HepG2 (cell line): ENCODE results near the gene RPS6KA2. TPM values are rescaled to one million over a fixed set of nuclear protein-coding genes. Genes with fewer than 3 reads are reported as not detected.

ENCODE experiments used
- ATAC-seq: fragments of 200-7000 bp; cut with Tn5 transposase; 3 replicates; pipeline ENCODE4 v1.9.1; 2020; ENCODE audit warnings: mild to moderate bottlenecking, moderate library complexity
- BruUV-seq: library from RNA; stranded (reverse); fragments of 400-500 nt; replicated peaks from 2 replicates; lab custom pipeline; 2021; lab: Mats Ljungman, UMichigan
- CTCF ChIA-PET: fragments of 300-600 bp; formaldehyde crosslinking; extraction: SDS; loops from one replicate; lab custom pipeline; 2021; ENCODE audit warnings: low total read pairs, inconsistent platforms, low intra/inter-chr PET ratio; lab: Yijun Ruan, JAX
- POLR2A ChIA-PET: fragments of 350-600 bp; sonication (Branson Sonifier 250); formaldehyde crosslinking; loops from one replicate; lab custom pipeline; 2020; ENCODE audit warnings: antibody characterized with exemption, inconsistent platforms; lab: Yijun Ruan, JAX
- DNase-seq: peaks from one replicate; pipeline ENCODE4 v3.0.0-alpha.2; 2015; ENCODE audit warnings: low spot score
- FAIRE-seq: peaks from 3 replicates; lab custom pipeline; 2011; peaks lifted over from hg19 to GRCh38; lab: Jason Lieb, UNC
- H2AFZ ChIP-seq: one replicate; pipeline ENCODE4 v1.6.1; 2011; ENCODE audit warnings: low read length, inconsistent platforms
- H3K27ac ChIP-seq: fragments of 300-600 bp; 3 replicates; pipeline ENCODE4 v1.8.0; 2011; ENCODE audit warnings: mixed run types, mild to moderate bottlenecking, mixed read lengths, low read length, inconsistent platforms; ENCODE audit not compliant: insufficient read depth; ENCODE audit errors: extremely low read length
- H3K27me3 ChIP-seq, 2 experiments: fragments of 200-600 bp in 1 of 2; 2 replicates in 1 of 2; 3 replicates in 1 of 2; pipeline versions ENCODE4 v1.6.0 to v1.8.0; 2011; ENCODE audit warnings: low read length in 2 of 2, mild to moderate bottlenecking in 2 of 2, moderate library complexity in 2 of 2, inconsistent platforms in 1 of 2; ENCODE audit not compliant: insufficient read depth in 2 of 2, control insufficient read depth in 1 of 2
- H3K36me3 ChIP-seq, 2 experiments: fragments of 200-600 bp in 1 of 2; replicated peaks in 1 of 2; 2 replicates in 1 of 2; 3 replicates in 1 of 2; pipeline versions ENCODE4 v1.5.1 to v1.8.0; 2011; ENCODE audit warnings: low read length in 2 of 2, inconsistent platforms in 1 of 2; ENCODE audit not compliant: insufficient read depth in 2 of 2, control insufficient read depth in 1 of 2
- H3K4me1 ChIP-seq: 2 replicates; pipeline ENCODE4 v1.5.1; 2012; ENCODE audit warnings: low read length, inconsistent platforms; ENCODE audit not compliant: insufficient read depth
- H3K4me2 ChIP-seq: 2 replicates; pipeline ENCODE4 v1.6.0; 2011; ENCODE audit warnings: low read depth, low read length, inconsistent platforms
- H3K4me3 ChIP-seq, 3 experiments: fragments of 200-600 bp in 1 of 3; sonication (generic), shearing (Covaris generic) in 1 of 3; replicated peaks in 1 of 3; 2 replicates each; pipeline ENCODE4 v1.5.1; 2011 to 2016; ENCODE audit warnings: low read length in 3 of 3, inconsistent platforms in 2 of 3, low read depth in 2 of 3, mild to moderate bottlenecking in 2 of 3, control low read depth in 1 of 3, mixed read lengths in 1 of 3; ENCODE audit not compliant: insufficient read depth in 1 of 3
- H3K79me2 ChIP-seq: one replicate; pipeline ENCODE4 v1.6.1; 2011; ENCODE audit warnings: low read length, inconsistent platforms; ENCODE audit not compliant: insufficient read depth
- H3K9ac ChIP-seq: 2 replicates; pipeline ENCODE4 v1.6.0; 2011; ENCODE audit warnings: mild to moderate bottlenecking, low read depth, low read length, inconsistent platforms; ENCODE audit not compliant: insufficient read depth
- H3K9me3 ChIP-seq: 2 replicates; pipeline ENCODE4 v1.5.1; 2012; ENCODE audit warnings: mild to moderate bottlenecking, low read length
- H4K20me1 ChIP-seq: 2 replicates; pipeline ENCODE4 v1.6.0; 2011; ENCODE audit warnings: inconsistent platforms, mild to moderate bottlenecking, low read length, moderate library complexity; ENCODE audit not compliant: insufficient read depth
- DR1 ChIP-seq: sonication (generic); formaldehyde crosslinking; IDR thresholded peaks from 2 replicates; pipeline ENCODE4 v1.8.0; 2021; ENCODE audit warnings: mild to moderate bottlenecking, missing genetic modification reagents, inconsistent platforms
- FIP1L1 ChIP-seq: fragments of 200-400 bp; formaldehyde crosslinking; IDR thresholded peaks from 2 replicates; pipeline ENCODE4 v1.6.1; 2018; ENCODE audit warnings: low read depth, mild to moderate bottlenecking, low read length, moderate library complexity, borderline replicate concordance; ENCODE audit not compliant: insufficient read depth
- GTF3A ChIP-seq: sonication (generic); formaldehyde crosslinking; conservative IDR thresholded peaks from 2 replicates; pipeline ENCODE4 v1.4.0; 2020; ENCODE audit warnings: mild to moderate bottlenecking, missing genetic modification reagents
- KAT8 ChIP-seq: IDR thresholded peaks from 2 replicates; pipeline ENCODE4 v1.6.1; 2016; ENCODE audit warnings: missing genetic modification reagents, missing compliant biosample characterization
- KLF15 ChIP-seq: sonication (generic); formaldehyde crosslinking; IDR thresholded peaks from 2 replicates; pipeline ENCODE4 v1.8.1; 2023; ENCODE audit warnings: borderline replicate concordance, mild to moderate bottlenecking, inconsistent platforms, missing genetic modification reagents, mixed read lengths
- PHF21A ChIP-seq: sonication (generic); formaldehyde crosslinking; IDR thresholded peaks from 2 replicates; pipeline ENCODE4 v1.5.0; 2020; ENCODE audit warnings: mild to moderate bottlenecking, missing genetic modification reagents
- PRDM4 ChIP-seq: sonication (generic); formaldehyde crosslinking; IDR thresholded peaks from 2 replicates; pipeline ENCODE4 v1.9.0; 2021; ENCODE audit warnings: missing genetic modification reagents, borderline replicate concordance
- SMYD3 ChIP-seq: sonication (generic); formaldehyde crosslinking; IDR thresholded peaks from 2 replicates; pipeline ENCODE4 v1.8.1; 2023; ENCODE audit warnings: mild to moderate bottlenecking, missing genetic modification reagents
- SRY ChIP-seq: sonication (generic); formaldehyde crosslinking; IDR thresholded peaks from 2 replicates; pipeline ENCODE4 v1.8.0; 2022; ENCODE audit warnings: mild to moderate bottlenecking, missing genetic modification reagents
- TSC22D2 ChIP-seq: sonication (generic); formaldehyde crosslinking; IDR thresholded peaks from 2 replicates; pipeline ENCODE4 v1.5.1; 2020; ENCODE audit warnings: missing genetic modification reagents, mild to moderate bottlenecking, borderline replicate concordance
- ZBTB38 ChIP-seq: sonication (generic); formaldehyde crosslinking; IDR thresholded peaks from 2 replicates; pipeline ENCODE4 v1.5.1; 2020; ENCODE audit warnings: mild to moderate bottlenecking, missing genetic modification reagents
- ZNF484 ChIP-seq: sonication (generic); formaldehyde crosslinking; IDR thresholded peaks from 2 replicates; pipeline ENCODE4 v1.5.1; 2020; ENCODE audit warnings: mild to moderate bottlenecking, low read depth, missing genetic modification reagents, borderline replicate concordance
- ZNF549 ChIP-seq: sonication (generic); formaldehyde crosslinking; IDR thresholded peaks from 2 replicates; pipeline ENCODE4 v1.5.0; 2020; ENCODE audit warnings: missing genetic modification reagents
- WGBS: methylation state at CpG from one replicate; pipeline ENCODE4 v1.1.6; 2017; ENCODE audit warnings: low lambda C conversion rate; 5-methylcytosine and 5-hydroxymethylcytosine counted together
- in situ Hi-C: cut with HindIII; loops from 2 replicates; pipeline ENCODE4 v1.10.0; 2017; ENCODE audit warnings: low pct_unique_long_range_greater_than_20kb; ENCODE audit not compliant: extremely low pct_ligation_motif_present
- intact Hi-C: fragments of 100-400 bp; cut with micrococcal nuclease; formaldehyde crosslinking; loops from one replicate; pipeline ENCODE4 v1.10.0; 2022; ENCODE audit not compliant: unreplicated experiment
- polyA plus RNA-seq, 8 experiments: library from polyadenylated mRNA; depleted of rRNA in 3 of 8; stranded (reverse) in 7 of 8; unstranded in 1 of 8; fragments of >200 nt; fragmentation: Illumina TruSeq in 4 of 8; extraction: Trizol in 4 of 8; gene quantifications; 2 replicates each; pipeline versions ENCODE4 v1.2.1 to v1.2.3, GENCODE V29; 2011 to 2016; ENCODE audit warnings: low read depth in 4 of 8, missing spikeins in 1 of 8, mixed read lengths in 1 of 8; ENCODE audit not compliant: insufficient read depth in 1 of 8
- total RNA-seq, 5 experiments: library from RNA; depleted of rRNA; stranded (reverse); fragments of >200 nt; fragmentation: Illumina TruSeq; extraction: Trizol; gene quantifications; 2 replicates each; pipeline ENCODE4 v1.2.3, GENCODE V29; 2016; ENCODE audit warnings: low read depth in 1 of 5
- TF ChIP-seq, protein P1 (sequence below): sonication (generic); formaldehyde crosslinking; IDR thresholded peaks from 2 replicates; pipeline ENCODE4 v1.5.1; 2020; ENCODE audit warnings: mild to moderate bottlenecking, moderate library complexity, missing genetic modification reagents

Gene RPS6KA2
- total and polyA plus RNA-seq, 2 of the 13 experiments (the other 11 are each of a cell fraction or from before 2014, with no cell fraction given): 0.22 to 0.38 TPM

GRCh38 chr6:166369782-166370181, 257.3 kb downstream of the RPS6KA2 start:
- H3K9me3 ChIP-seq: no peaks in the 10 kb centered on the region
- H2AFZ ChIP-seq: no peak overlapping the region
- 97% methylated on average over 3 of the region's 3 CpGs for WGBS
- no TSS peak for BruUV-seq
- DNase-seq (no peak), ATAC-seq (no peak), FAIRE-seq (no peak)
- POLR2A ChIA-PET: no interaction called here
- TF ChIP-seq SRY (CRISPR knock-in tag) (no peak), GTF3A (no peak), ZNF549 (no peak), FIP1L1 (no peak), SMYD3 (CRISPR knock-in tag) (no peak), KAT8 (CRISPR knock-in tag) (no peak), KLF15 (no peak), TSC22D2 (CRISPR knock-in tag) (no peak), PRDM4 (CRISPR knock-in tag) (no peak), ZBTB38 (CRISPR knock-in tag) (no peak), ZNF484 (CRISPR knock-in tag) (no peak), DR1 (no peak), PHF21A (CRISPR knock-in tag) (no peak)
- TF ChIP-seq, protein P1, sequence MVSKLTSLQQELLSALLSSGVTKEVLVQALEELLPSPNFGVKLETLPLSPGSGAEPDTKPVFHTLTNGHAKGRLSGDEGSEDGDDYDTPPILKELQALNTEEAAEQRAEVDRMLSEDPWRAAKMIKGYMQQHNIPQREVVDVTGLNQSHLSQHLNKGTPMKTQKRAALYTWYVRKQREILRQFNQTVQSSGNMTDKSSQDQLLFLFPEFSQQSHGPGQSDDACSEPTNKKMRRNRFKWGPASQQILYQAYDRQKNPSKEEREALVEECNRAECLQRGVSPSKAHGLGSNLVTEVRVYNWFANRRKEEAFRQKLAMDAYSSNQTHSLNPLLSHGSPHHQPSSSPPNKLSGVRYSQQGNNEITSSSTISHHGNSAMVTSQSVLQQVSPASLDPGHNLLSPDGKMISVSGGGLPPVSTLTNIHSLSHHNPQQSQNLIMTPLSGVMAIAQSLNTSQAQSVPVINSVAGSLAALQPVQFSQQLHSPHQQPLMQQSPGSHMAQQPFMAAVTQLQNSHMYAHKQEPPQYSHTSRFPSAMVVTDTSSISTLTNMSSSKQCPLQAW: no peak
- H3K4me2 ChIP-seq: no peak overlapping the region
- no peaks in the 10 kb centered on the region for H3K27me3 ChIP-seq
- H3K4me1 ChIP-seq: peaks cover 13% of the 10 kb centered on the region
- no peak overlapping the region for H3K27ac ChIP-seq
- intact Hi-C loops: no loop called here
- peaks cover 13% of the 10 kb centered on the region for H3K79me2 ChIP-seq
- H3K36me3 ChIP-seq: peaks cover 6 to 30% of the 10 kb centered on the region in 2 experiments
- H4K20me1 ChIP-seq: no peaks in the 10 kb centered on the region
- H3K4me3 ChIP-seq: no peak overlapping the region
- in situ Hi-C loops: loop anchor here (5.0 kb wide), 1 partner anchor 37 kb away; no protein-coding TSS in a partner anchor
- H3K9ac ChIP-seq: no peak overlapping the region
- CTCF ChIA-PET: no interaction called here
